B cell (primary cell): ENCODE measurements around the gene EDAR.

ENCODE experiments used
- CTCF ChIP-seq: fragments of 200-600 bp; IDR thresholded peaks from one replicate; pipeline ENCODE4 v1.8.0; 2022; ENCODE audit warnings: antibody characterized with exemption, mild to moderate bottlenecking
- EZH2 ChIP-seq: IDR thresholded peaks from 2 replicates; pipeline ENCODE4 v1.6.1; 2012; ENCODE audit warnings: borderline replicate concordance, low read depth, mild to moderate bottlenecking, moderate library complexity, low read length; ENCODE audit not compliant: insufficient read depth, poor library complexity, severe bottlenecking

GRCh38 chr2:108923736-108924579, 65.1 kb downstream of the EDAR start:
- no peak for TF ChIP-seq CTCF
- no peak for TF ChIP-seq EZH2
